ENCODE measurements around the gene MARCKSL1.

DNA sequence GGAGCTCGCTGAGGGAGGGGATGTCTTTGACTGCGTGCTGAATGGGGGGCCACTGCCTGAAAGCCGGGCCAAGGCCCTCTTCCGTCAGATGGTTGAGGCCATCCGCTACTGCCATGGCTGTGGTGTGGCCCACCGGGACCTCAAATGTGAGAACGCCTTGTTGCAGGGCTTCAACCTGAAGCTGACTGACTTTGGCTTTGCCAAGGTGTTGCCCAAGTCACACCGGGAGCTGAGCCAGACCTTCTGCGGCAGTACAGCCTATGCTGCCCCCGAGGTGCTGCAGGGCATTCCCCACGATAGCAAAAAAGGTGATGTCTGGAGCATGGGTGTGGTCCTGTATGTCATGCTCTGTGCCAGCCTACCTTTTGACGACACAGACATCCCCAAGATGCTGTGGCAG lies 27.7 kb upstream of the MARCKSL1 start:
- TF ChIP-seq, protein P1, sequence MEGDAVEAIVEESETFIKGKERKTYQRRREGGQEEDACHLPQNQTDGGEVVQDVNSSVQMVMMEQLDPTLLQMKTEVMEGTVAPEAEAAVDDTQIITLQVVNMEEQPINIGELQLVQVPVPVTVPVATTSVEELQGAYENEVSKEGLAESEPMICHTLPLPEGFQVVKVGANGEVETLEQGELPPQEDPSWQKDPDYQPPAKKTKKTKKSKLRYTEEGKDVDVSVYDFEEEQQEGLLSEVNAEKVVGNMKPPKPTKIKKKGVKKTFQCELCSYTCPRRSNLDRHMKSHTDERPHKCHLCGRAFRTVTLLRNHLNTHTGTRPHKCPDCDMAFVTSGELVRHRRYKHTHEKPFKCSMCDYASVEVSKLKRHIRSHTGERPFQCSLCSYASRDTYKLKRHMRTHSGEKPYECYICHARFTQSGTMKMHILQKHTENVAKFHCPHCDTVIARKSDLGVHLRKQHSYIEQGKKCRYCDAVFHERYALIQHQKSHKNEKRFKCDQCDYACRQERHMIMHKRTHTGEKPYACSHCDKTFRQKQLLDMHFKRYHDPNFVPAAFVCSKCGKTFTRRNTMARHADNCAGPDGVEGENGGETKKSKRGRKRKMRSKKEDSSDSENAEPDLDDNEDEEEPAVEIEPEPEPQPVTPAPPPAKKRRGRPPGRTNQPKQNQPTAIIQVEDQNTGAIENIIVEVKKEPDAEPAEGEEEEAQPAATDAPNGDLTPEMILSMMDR (conservative IDR thresholded peaks at IDR 0.05; ENCODE audit: low read length), result no peak
- TF ChIP-seq EZH2phosphoT487 (IDR thresholded peaks at IDR 0.05; ENCODE audit: borderline replicate concordance, low read depth, low read length), result no peak
